ENCODE results near the gene HOXD10. TPM values are rescaled to one million over a fixed set of nuclear protein-coding genes. Genes with fewer than 3 reads are reported as not detected.

Gene HOXD10
- polyA plus RNA-seq, 1 donor from 2014 or later = not detected

- Histone ChIP-seq H2AFZ (ENCODE audit: low read depth, low read length) (no peak overlapping the region), H3K36me3 (ENCODE audit: insufficient read depth, low read length) (no peaks in the 10 kb centered on the region), H3K4me2 (ENCODE audit: low read length) (no peak overlapping the region), H4K20me1 (ENCODE audit: insufficient read depth) (no peaks in the 10 kb centered on the region), H3K9ac (ENCODE audit: low read length) (no peak overlapping the region), H3K27ac (ENCODE audit: low read length) (no peak overlapping the region), H3K27me3 (ENCODE audit: insufficient read depth, low read depth, low read length) (peaks cover 100% of the 10 kb centered on the region), H3K9me3 (ENCODE audit: low read length) (peaks cover 4% of the 10 kb centered on the region), H3F3A (ENCODE audit: insufficient read depth, low read length, poor library complexity, severe bottlenecking) (no peaks in the 10 kb centered on the region), H3K79me2 (replicated peaks; ENCODE audit: insufficient read depth, low read length) (no peaks in the 10 kb centered on the region), H3K4me3 (ENCODE audit: low read length) (no peak overlapping the region), H3K9me2 (ENCODE audit: insufficient read depth, low read length) (no peaks in the 10 kb centered on the region)
- TF ChIP-seq RAD21 (conservative IDR thresholded peaks at IDR 0.05) (no peak), SMC3 (conservative IDR thresholded peaks at IDR 0.05; ENCODE audit: poor library complexity) (no peak), EP300 (conservative IDR thresholded peaks at IDR 0.05; ENCODE audit: poor library complexity, severe bottlenecking) (no peak), EZH2 (IDR thresholded peaks at IDR 0.05; ENCODE audit: borderline replicate concordance, insufficient read depth, low read length, poor library complexity, severe bottlenecking) (no peak)
These were observed 21.9 kb downstream of the HOXD10 start for GRCh38 chr2:176138526-176138922.

GRCh38 chr2:176138923-176139660, 22.5 kb downstream of the HOXD10 start:
- no peaks in the 10 kb centered on the region for H4K20me1 ChIP-seq (ENCODE audit: insufficient read depth)
- H3K79me2 ChIP-seq (replicated peaks; ENCODE audit: insufficient read depth, low read length) = no peaks in the 10 kb centered on the region
- peaks cover 4% of the 10 kb centered on the region for H3K9me3 ChIP-seq (ENCODE audit: low read length)
- no peak overlapping the region for H2AFZ ChIP-seq (ENCODE audit: low read depth, low read length)
- no peak overlapping the region for H3K27ac ChIP-seq (ENCODE audit: low read length)
- H3K4me3 ChIP-seq (ENCODE audit: low read length) = no peak overlapping the region
- H3K9ac ChIP-seq (ENCODE audit: low read length) = no peak overlapping the region
- no peak overlapping the region for H3K4me2 ChIP-seq (ENCODE audit: low read length)
- no peaks in the 10 kb centered on the region for H3K9me2 ChIP-seq (ENCODE audit: insufficient read depth, low read length)
- no peaks in the 10 kb centered on the region for H3F3A ChIP-seq (ENCODE audit: insufficient read depth, low read length, poor library complexity, severe bottlenecking)
- no peaks in the 10 kb centered on the region for H3K36me3 ChIP-seq (ENCODE audit: insufficient read depth, low read length)
- TF ChIP-seq MXI1 (conservative IDR thresholded peaks at IDR 0.05; ENCODE audit: poor library complexity, severe bottlenecking) (no peak), TAF1 (IDR thresholded peaks at IDR 0.05; ENCODE audit: low read depth) (no peak)
- H3K27me3 ChIP-seq (ENCODE audit: insufficient read depth, low read depth, low read length) = peaks cover 100% of the 10 kb centered on the region

GRCh38 chr2:176139661-176140512, 23.3 kb downstream of the HOXD10 start:
- H3K9ac ChIP-seq (ENCODE audit: low read length) = no peak overlapping the region
- no peak overlapping the region for H3K27ac ChIP-seq (ENCODE audit: low read length)
- TF ChIP-seq POLR2AphosphoS5 (IDR thresholded peaks at IDR 0.05) (no peak), REST (IDR thresholded peaks at IDR 0.05; ENCODE audit: borderline replicate concordance) (no peak), SMC3 (conservative IDR thresholded peaks at IDR 0.05; ENCODE audit: poor library complexity) (no peak), MXI1 (conservative IDR thresholded peaks at IDR 0.05; ENCODE audit: poor library complexity, severe bottlenecking) (no peak), EP300 (conservative IDR thresholded peaks at IDR 0.05; ENCODE audit: poor library complexity, severe bottlenecking) (no peak), CTCF (IDR thresholded peaks at IDR 0.05; ENCODE audit: poor library complexity, severe bottlenecking) (no peak), EZH2 (IDR thresholded peaks at IDR 0.05; ENCODE audit: borderline replicate concordance, insufficient read depth, low read length, poor library complexity, severe bottlenecking) (no peak), TAF1 (IDR thresholded peaks at IDR 0.05; ENCODE audit: low read depth) (no peak), RAD21 (conservative IDR thresholded peaks at IDR 0.05) (no peak)

More at GRCh38 chr2:176139661-176140512, 23.3 kb downstream of the HOXD10 start:
- Histone ChIP-seq H3K4me2 (ENCODE audit: low read length) (no peak overlapping the region), H2AFZ (ENCODE audit: low read depth, low read length) (no peak overlapping the region), H3K4me3 (ENCODE audit: low read length) (peak overlapping the region; percentile 61), H3K9me3 (ENCODE audit: low read length) (peaks cover 4% of the 10 kb centered on the region), H3K27me3 (ENCODE audit: insufficient read depth, low read depth, low read length) (peaks cover 99% of the 10 kb centered on the region), H4K20me1 (ENCODE audit: insufficient read depth) (no peaks in the 10 kb centered on the region), H3K79me2 (replicated peaks; ENCODE audit: insufficient read depth, low read length) (no peaks in the 10 kb centered on the region), H3F3A (ENCODE audit: insufficient read depth, low read length, poor library complexity, severe bottlenecking) (no peaks in the 10 kb centered on the region), H3K36me3 (ENCODE audit: insufficient read depth, low read length) (no peaks in the 10 kb centered on the region), H3K9me2 (ENCODE audit: insufficient read depth, low read length) (no peaks in the 10 kb centered on the region)
